Measurements from ENCODE around the gene GRID2. TPM values are rescaled to one million over a fixed set of nuclear protein-coding genes. Genes with fewer than 3 reads are reported as not detected.

Gene GRID2
- total RNA-seq, 3 donors from 2014 or later = under 0.01 TPM

DNA sequence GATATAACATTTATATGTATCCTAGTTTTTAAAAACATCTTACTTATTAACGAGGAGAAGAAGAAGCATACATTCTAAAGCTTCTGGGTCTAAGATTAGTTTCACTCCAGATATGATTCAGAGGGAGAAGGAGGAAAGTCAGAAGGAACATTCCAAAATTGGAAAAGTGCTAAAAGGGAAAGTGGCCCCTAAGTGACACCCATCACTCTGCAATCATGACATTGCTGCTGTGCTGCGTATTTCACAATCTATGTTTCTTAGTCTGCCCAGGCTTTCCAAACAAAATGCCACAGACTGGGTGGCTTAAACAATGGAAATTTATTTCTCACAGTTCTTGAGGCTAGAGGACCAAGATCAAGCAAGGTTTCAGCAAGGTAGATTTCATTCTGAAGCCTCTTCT lies 1452.3 kb downstream of the GRID2 start:
- Histone ChIP-seq H3K27me3 (no peaks in the 10 kb centered on the region), H3K4me1 (no peaks in the 10 kb centered on the region), H3K36me3 (no peaks in the 10 kb centered on the region), H3K9me3 (no peaks in the 10 kb centered on the region), H3K27ac (no peak overlapping the region), H3K4me3 (no peak overlapping the region)
- DNase-seq (ENCODE audit: low spot score in 2 of 2) = no peak
- TF ChIP-seq POLR2AphosphoS5 (IDR thresholded peaks at IDR 0.05) = no peak
- TF ChIP-seq, protein P1, sequence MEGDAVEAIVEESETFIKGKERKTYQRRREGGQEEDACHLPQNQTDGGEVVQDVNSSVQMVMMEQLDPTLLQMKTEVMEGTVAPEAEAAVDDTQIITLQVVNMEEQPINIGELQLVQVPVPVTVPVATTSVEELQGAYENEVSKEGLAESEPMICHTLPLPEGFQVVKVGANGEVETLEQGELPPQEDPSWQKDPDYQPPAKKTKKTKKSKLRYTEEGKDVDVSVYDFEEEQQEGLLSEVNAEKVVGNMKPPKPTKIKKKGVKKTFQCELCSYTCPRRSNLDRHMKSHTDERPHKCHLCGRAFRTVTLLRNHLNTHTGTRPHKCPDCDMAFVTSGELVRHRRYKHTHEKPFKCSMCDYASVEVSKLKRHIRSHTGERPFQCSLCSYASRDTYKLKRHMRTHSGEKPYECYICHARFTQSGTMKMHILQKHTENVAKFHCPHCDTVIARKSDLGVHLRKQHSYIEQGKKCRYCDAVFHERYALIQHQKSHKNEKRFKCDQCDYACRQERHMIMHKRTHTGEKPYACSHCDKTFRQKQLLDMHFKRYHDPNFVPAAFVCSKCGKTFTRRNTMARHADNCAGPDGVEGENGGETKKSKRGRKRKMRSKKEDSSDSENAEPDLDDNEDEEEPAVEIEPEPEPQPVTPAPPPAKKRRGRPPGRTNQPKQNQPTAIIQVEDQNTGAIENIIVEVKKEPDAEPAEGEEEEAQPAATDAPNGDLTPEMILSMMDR (IDR thresholded peaks at IDR 0.05) = no peak
- no peak for TF ChIP-seq POLR2A (IDR thresholded peaks at IDR 0.05)
- intact Hi-C loops (cut with DNase I; ENCODE audit: low total_unique reads) = no loop called here

DNA sequence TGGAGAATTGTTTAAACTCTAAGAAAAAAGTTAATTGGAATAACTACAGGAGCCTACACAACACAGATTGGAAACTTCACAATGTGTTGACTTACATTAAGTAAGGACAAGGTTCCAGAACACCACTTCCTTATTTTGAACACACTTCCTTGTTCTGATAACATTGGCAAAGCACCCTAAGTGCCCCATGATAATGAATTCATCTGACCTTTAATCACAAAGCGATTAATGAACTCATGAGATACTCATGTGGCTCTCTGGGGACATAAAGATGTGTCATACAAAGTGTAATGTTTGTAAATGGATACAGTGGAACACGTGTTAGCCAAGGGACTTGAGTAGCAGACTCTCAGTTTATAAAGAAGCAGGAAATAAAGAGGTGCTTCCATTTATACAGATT lies 1455.7 kb downstream of the GRID2 start:
- intact Hi-C loops (cut with DNase I; ENCODE audit: low total_unique reads) = no loop called here
- Histone ChIP-seq H3K9me3 (no peaks in the 10 kb centered on the region), H3K27ac (no peak overlapping the region), H3K27me3 (no peaks in the 10 kb centered on the region), H3K4me3 (no peak overlapping the region), H3K4me1 (no peaks in the 10 kb centered on the region), H3K36me3 (no peaks in the 10 kb centered on the region)
- DNase-seq (ENCODE audit: low spot score in 2 of 2) = no peak
- TF ChIP-seq POLR2A (IDR thresholded peaks at IDR 0.05) = no peak
- TF ChIP-seq POLR2AphosphoS5 (IDR thresholded peaks at IDR 0.05) = no peak
- TF ChIP-seq, protein P1 (IDR thresholded peaks at IDR 0.05) = no peak

DNA sequence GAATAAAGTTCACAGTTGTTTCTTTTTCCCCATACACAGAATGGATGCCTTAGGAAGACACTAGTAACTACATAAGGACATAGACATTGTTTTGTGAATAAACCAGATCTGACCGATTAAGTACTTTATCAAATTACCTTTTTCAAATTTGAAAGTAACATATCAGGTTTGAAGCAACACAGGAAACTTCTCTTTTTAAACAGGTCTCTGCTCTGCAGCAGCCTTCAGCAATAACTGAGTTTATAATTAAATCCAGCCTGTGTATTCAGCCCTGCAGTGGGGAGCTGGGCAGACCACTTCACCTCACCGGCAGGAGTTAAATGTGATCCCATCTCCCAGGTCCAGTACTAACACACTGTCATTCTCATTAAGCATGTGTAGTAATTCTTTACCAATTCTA lies 1456.5 kb downstream of the GRID2 start:
- H3K27me3 ChIP-seq = no peaks in the 10 kb centered on the region
- no peak overlapping the region for H3K27ac ChIP-seq
- no peaks in the 10 kb centered on the region for H3K36me3 ChIP-seq
- no peak overlapping the region for H3K4me3 ChIP-seq
- intact Hi-C loops (cut with DNase I; ENCODE audit: low total_unique reads) = no loop called here
- H3K4me1 ChIP-seq = no peaks in the 10 kb centered on the region
- TF ChIP-seq POLR2A (IDR thresholded peaks at IDR 0.05) = no peak
- TF ChIP-seq, protein P1 (IDR thresholded peaks at IDR 0.05) = no peak
- no peak for TF ChIP-seq POLR2AphosphoS5 (IDR thresholded peaks at IDR 0.05)
- no peak for DNase-seq (ENCODE audit: low spot score in 2 of 2)
- no peaks in the 10 kb centered on the region for H3K9me3 ChIP-seq

DNA sequence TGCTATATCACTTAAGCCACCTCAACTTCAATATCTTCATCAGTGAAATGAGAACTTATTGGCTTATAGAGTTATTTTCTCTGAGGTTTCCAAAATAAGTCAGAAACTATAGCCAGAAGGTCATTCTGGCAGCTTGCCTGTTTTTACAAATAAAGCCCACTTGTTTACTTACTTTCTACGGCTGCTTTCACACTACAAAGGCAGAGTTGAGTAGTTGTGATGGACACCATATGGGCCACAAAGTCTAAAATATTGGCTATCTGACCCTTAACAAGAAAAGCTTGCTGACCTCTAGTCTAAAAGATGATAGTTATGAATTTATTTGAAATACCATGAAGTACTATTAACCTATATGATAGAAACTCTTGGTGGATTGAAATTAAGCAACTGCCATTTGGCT lies 1457.5 kb downstream of the GRID2 start:
- TF ChIP-seq, protein P1 (IDR thresholded peaks at IDR 0.05) = no peak
- TF ChIP-seq POLR2A (IDR thresholded peaks at IDR 0.05) = no peak
- TF ChIP-seq POLR2AphosphoS5 (IDR thresholded peaks at IDR 0.05) = no peak
- no peaks in the 10 kb centered on the region for H3K4me1 ChIP-seq
- H3K9me3 ChIP-seq = no peaks in the 10 kb centered on the region
- H3K4me3 ChIP-seq = no peak overlapping the region
- no peak for DNase-seq (ENCODE audit: low spot score in 2 of 2)
- H3K36me3 ChIP-seq = no peaks in the 10 kb centered on the region
- intact Hi-C loops (cut with DNase I; ENCODE audit: low total_unique reads) = no loop called here
- H3K27ac ChIP-seq = no peak overlapping the region
- H3K27me3 ChIP-seq = no peaks in the 10 kb centered on the region

DNA sequence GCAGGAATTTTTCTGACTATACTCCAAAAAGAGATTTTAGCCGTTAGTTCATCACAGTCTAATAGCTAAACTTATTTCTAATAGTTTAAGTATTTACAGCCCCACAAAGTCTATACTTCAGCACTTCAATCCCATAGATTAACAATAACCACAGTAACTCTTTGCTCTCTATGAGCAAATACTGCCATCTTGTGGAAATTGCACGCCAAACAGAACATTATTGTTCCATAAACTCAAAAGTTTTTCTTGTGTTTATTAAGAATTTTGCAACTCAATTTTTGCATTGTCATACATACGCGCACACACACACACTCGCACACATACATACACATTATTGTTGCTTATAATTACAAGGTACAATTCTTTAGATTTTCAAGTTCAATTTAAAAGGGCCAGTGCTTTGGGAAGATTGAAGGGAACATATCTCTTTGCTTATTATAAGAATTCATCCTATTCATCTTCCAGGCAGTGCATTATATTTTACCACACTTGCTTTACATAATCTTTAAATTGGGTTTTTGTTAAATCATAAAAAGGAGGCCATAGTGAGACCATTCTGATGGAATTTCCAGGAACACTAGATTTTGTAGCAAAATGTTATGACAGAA lies 1461.0 kb downstream of the GRID2 start:
- intact Hi-C loops (cut with DNase I; ENCODE audit: low total_unique reads) = no loop called here
- Histone ChIP-seq H3K4me3 (no peak overlapping the region), H3K9me3 (no peaks in the 10 kb centered on the region), H3K36me3 (no peaks in the 10 kb centered on the region), H3K4me1 (no peaks in the 10 kb centered on the region), H3K27me3 (no peaks in the 10 kb centered on the region), H3K27ac (no peak overlapping the region)
- DNase-seq (ENCODE audit: low spot score in 2 of 2) = no peak
- TF ChIP-seq POLR2AphosphoS5 (IDR thresholded peaks at IDR 0.05) (no peak), POLR2A (IDR thresholded peaks at IDR 0.05) (no peak)
- TF ChIP-seq, protein P1 (IDR thresholded peaks at IDR 0.05) = peak; percentile 26 to 72 (median 71)

Measured in breast epithelium (tissue), 4 donors.